HG02588 (cell line): ENCODE results near the gene TMBIM1.
A peak's percentile ranks its signal among the peaks of the same experiment; 100 is the strongest.
"Not testable (repeated sequence)": the region's sequence is repeated elsewhere in the genome, so short reads cannot be mapped to it uniquely, and the experiment has no call there.

Experiments
- ATAC-seq: cut with Tn5 transposase; IDR thresholded peaks from one replicate; pipeline ENCODE4 v1.9.1; 2021; ENCODE audit warnings: mild to moderate bottlenecking, moderate library complexity; ENCODE audit not compliant: unreplicated experiment

Gene TMBIM1

DNA sequence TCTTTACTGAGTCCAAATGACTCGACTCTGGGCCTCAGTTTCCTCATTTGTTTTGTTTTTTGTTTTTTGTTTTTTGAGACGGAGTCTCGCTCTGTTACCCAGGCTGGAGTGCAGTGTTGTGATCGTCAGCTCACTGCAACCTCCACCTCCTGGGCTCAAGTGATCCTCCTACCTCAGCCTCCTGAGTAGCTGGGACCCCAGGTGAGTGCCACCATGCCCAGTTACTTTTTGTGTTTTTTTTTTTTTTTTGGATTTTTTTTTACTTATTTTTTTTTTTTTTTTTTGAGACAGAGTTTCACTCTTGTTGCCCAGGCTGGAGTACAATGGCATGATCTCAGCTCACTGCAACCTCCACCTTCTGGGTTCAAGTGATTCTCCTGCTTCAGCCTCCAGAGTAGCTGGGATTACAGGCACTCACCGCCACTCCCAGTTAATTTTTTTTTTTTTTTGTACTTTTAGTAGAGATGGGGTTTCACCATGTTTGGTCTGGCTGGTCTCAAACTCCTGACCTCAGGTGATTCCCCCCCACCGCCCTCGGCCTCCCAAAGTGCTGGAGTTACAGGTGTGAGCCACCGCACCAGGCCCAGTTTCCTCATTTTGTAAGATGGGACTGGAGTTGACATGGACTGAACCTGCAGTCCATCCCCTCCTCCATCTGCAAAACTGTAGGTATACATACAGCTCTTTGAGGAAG is 18.9 kb downstream of the TMBIM1 start:
- ATAC-seq: not testable (repeated sequence)

DNA sequence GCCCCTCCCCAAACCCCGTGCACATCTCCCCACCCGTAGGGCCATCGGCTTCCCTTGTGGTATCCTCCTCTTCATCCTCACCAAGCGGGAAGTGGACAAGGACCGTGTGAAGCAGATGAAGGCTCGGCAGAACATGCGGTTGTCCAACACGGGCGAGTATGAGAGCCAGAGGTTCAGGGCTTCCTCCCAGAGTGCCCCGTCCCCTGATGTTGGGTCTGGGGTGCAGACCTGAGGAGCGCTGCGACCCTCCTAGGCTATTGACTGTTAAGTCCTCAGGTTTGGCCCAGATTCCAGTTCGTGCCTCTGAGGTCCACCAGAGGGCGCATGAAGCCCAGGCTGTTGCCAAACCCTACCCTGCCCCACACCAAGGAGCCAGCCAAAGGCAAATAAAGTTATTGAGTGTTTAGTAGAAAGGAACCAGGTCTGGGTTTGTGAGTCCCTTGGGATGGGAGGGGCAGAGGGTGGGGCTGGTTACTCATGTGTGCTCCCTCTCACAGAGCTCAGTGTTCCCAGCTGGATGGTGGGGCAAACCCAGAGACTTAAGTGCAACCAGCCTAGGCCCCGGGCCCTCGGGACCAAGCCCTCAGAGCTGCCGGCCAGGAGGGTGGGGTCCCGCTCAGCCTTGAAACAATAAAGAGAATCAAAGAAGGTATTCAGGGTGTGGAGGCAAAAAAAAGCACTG is 19.6 kb downstream of the TMBIM1 start:
- peak; percentile 21 for ATAC-seq

DNA sequence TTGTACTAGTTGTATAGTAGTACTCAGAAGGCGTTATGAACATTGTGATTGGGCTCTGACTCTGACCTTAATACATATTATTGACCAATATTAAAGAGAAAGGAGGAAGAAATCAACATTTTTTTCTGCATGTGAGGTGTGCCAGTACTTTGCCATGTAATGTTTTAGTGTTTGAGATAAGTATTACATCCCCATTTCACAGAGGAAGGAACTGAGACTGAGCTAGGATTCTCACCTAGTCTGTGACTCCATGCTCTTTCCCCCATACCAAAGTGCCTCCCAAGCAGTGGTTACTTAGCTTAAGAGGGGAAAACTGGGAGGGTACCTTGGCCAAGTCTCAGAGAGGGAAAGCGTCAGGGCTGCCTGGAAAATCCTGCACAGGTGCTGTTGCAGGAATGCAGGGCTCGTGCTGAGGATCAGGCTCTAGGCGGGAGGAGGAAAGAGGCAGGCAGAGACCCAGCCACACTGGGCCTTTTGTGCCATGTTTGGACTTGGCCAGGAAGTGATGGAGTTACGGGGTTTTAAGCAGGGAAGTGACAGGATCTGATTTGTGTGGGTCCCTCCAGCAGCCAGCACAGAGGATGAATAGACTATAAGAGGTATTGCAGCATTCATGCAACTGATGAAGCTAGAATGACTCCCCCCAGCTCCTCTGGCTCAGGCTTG is 20.3 kb downstream of the TMBIM1 start:
- ATAC-seq: no peak

DNA sequence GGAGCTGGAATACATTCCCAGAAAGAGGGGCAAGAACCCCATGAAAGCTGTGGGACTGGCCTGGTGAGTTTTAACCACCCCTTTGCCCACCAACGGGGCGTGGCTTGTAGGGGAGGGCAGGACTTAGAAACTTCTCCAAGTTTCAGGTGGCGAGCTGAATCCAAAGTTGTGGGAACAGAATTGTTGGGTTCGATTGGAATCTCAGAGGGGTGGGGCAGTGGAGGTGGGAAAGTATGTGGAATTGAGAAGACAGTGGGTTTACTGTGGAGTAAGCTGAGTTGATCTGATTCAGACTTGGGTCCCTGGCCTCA is 20.9 kb downstream of the TMBIM1 start:
- no peak for ATAC-seq

DNA sequence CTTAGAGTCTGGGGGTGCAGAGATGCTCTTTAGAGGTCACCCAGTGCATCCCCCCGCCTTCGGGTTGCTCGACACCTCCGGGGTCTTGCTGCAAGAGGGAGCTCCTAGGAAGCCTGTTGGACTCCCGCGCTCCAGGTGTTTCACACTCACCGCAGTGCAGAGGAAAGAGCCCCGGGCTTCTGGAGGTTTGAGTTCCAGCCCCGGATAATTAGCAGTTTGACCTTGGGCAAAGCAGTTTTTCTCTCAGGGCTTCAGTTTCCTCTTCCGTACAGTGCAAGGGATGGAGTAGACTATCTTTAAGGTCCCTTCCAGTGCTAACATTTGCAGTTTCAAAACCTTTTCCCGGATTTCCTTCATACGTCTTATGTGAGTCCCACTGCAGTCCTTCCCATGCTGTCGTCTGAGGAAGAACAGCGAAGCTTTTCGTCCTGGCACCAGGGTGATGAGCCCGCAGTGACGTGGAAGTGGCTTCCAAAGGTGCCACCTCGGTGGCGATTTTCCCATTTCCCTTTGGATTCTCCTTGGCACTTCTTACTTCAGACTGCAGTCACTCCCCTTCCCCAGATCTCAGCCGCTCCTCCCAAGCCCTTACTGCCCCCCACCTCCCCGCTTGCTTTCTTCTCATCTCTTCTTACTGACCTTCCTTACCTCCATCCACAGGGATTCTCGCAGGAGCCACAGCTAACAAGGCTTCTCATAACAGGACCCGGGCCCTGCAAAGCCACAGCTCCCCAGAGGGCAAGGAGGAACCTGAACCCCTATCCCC is 21.4 kb downstream of the TMBIM1 start:
- ATAC-seq: no peak

DNA sequence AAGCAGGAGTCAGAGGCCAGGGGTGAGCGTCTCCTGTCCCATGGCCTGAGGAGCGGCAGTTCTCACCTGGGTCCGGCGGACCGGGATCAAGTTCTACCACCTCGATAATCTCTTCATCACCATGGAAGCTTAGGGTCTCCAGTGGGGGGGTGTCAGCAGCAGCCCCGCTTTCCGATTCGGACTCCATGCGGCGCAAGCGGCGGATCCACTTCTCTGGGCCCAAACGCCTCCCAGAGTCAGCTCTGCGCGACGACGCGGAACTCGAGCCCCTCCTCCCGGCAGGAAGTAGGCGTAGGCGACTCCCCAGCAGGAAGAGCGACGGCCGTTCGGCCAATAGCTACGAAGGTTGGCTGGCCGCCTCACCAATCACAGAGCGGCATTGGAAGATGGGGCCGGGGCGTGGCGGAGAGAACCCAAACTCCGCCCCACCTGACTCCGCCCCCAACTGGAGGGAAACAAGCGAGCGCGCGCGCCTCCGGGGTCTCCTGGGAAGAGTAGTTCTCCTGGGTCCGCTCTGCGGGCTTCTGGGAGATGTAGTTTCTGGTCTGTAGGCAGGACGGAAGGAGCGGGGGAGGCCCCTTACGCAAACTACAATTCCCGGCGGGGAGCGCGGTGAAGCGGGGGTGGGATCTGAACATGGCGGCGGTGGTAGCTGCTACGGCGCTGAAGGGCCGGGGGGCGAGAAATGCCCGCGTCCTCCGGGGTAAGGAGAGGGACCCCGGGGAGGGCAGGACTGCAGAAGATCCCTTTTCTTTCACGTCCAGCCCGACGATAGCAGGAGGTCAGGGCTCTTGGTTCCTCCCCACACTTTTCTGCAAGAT is 22.2 kb downstream of the TMBIM1 start, which contains the start of the genes AAMP and PNKD:
AAMP (minus strand) TSS at position 238 of the 821 bp plus-strand sequence; CDS start at position 187, 51 bp downstream.
PNKD (plus strand) TSS at position 620 of the 821 bp plus-strand sequence; CDS start at position 637, 17 bp downstream.
- ATAC-seq: peak; percentile 85

DNA sequence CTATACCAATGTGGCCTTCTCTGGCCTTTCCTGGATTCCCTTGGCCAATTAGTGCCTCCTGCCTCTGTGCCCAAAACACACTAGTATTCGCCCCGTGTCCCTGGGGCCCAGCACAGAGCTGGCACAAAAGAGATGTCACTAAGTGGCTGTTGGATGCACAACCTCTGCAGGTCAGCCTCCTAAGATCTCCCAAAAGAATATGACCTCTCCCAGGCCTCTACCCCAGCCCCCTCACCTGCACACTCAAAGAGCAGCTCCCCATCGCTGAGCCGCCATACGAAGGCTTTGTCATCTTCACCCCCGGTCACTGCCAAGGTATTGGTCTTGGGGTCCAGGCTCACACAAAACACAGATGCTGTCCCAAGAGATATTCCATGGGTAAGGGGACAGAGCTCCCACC is 25.0 kb downstream of the TMBIM1 start:
- ATAC-seq: no peak

DNA sequence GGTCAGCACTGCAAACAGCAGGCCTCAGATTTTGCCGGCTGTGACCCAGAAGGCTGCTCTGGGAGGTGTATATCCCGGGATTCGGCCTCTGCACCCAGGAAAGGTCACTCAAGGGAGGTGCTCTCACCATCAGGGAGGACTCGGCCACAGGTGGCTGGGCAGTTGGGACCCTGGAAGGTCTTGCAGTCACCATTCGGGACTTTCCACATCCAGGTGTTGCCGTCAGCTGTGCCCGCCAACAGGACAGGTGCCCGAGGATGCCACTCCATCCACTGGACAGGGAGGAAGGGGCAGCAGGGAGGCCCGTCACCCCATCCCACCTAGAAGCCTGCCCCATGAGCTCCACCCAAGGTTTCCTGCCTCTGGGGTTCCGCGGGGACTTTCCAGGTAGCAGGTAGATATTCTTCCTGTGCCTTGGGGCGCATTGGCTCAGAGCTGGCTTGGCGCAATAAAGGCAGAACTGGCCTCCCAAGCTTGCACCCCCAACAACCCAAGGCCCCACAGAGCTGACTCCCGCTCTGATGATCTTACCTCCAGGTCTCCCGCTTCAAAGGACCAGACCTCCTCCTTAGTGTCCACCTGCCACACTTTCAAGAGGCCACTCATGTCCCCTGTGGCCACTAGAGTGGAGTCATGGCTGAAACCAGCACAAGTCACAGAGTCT is 25.9 kb downstream of the TMBIM1 start:
- ATAC-seq: no peak

DNA sequence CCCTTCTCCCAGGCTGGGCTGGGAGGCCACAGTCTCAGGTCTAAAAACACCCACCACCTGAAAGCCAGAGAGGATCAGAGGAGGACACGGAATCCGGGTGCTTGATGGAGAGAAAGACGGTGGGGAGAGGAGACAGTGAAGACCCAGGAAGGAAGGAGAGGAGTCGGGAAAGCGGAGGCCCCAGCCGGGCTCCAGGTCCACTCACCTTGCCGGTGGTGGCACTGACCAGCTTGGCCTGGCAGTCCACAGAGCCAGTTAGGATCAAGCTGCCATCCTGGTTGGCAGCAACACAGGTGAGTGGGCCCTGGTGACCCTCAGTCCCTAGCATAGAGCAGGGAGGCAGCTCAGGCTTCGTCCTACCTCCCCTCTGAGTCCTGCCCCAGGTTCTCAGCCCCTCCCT is 26.7 kb downstream of the TMBIM1 start:
- no peak for ATAC-seq

DNA sequence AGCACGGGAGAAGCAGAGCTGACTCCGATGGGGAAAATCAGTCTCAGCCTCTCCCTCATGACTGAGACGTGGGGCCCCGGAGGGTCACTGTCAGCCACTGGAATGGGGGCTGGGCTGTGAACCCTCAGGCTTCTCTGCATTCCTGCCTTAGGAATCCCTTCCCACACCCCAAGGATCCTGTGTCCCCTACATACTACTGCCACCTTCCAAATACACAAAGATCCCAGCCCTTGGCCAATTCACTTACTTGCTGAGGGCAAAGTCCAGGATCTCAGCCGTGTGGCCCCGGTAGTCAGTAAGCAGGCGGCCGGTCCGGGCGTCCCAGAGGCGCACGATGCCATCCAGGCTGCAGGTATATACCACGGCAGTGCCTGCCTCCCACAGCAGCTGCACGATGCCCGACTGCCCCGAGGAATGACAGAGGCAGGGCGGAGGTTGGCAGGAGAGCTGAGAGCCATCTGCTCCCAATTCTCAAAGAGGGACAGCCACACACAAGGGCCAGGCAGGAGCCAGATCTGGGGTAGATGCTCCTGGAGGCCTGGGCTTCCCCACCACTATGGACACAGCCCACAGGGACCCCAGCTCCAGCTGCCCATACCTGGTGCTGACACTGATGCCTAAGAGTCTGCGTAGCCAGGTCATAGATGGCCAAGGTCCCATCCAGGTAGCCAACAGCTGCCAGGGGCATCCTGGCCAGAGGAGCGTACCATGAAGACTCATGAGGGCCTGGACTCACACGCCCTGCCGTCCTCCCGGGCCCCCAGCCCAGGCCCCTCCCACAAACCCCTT is 27.3 kb downstream of the TMBIM1 start:
- ATAC-seq: no peak

DNA sequence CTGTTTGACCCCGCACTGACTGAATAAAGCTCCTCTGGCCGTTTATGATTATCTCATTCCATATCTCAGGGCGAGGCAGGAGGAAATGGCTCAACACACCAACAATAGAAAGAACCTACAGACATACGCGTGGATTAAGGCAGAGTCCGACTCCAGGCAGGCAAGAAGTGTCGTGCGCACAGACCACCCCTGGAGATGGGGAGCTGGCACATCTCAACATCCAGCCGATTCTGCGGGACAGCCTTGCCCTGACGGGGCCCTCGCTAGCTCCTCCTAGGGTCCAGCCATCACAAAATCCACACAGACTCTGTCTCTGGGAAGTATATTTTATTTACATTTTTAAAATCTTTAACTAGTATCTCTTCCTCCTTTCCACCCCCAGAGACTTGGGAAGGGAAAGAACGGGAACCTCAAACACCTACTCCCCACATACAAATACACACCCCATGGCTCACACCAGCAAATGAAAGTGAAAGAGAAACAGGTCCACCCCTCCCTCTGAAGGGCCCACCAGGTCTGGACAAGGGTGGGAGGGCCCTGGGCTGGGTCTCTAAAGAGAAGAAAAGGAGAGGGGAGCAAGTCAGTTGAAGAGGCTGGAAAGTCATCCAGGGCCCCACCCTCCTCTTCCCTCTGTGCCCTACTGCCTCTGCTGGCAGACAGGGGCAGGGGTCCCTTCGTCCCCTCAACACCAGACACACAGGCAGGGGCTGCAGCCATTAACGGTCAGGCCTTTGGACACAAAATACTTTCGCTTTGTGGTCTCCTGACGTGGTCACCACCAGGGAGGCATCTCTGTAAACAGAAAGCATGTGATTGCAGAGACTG is 28.3 kb downstream of the TMBIM1 start:
- no peak for ATAC-seq

DNA sequence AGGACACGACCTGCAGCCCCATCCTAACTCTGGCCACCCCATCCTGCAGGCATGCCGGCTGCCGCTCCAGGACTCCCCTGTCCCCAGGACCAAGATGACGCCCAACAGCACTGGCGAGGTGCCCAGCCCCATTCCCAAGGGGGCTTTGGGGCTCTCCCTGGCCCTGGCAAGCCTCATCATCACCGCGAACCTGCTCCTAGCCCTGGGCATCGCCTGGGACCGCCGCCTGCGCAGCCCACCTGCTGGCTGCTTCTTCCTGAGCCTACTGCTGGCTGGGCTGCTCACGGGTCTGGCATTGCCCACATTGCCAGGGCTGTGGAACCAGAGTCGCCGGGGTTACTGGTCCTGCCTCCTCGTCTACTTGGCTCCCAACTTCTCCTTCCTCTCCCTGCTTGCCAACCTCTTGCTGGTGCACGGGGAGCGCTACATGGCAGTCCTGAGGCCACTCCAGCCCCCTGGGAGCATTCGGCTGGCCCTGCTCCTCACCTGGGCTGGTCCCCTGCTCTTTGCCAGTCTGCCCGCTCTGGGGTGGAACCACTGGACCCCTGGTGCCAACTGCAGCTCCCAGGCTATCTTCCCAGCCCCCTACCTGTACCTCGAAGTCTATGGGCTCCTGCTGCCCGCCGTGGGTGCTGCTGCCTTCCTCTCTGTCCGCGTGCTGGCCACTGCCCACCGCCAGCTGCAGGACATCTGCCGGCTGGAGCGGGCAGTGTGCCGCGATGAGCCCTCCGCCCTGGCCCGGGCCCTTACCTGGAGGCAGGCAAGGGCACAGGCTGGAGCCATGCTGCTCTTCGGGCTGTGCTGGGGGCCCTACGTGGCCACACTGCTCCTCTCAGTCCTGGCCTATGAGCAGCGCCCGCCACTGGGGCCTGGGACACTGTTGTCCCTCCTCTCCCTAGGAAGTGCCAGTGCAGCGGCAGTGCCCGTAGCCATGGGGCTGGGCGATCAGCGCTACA is 29.4 kb downstream of the TMBIM1 start:
- ATAC-seq: no peak

DNA sequence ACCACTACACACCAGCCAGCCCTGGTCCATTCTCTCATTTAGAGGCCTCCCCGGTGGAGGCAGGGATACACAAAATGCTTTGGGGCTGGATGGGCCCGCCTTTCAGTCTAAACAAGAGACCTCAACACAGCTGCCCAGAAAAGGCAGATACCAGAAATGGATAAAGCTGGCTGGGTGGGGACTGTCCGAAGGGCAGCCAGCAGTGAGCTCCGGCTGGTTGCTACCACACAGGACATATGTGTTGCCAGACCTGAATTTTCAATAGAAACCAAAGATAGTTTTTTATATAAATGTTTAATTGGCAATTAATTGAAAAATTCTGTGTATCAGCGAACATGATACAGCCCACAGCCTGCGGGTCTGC is 30.1 kb downstream of the TMBIM1 start:
- no peak for ATAC-seq

DNA sequence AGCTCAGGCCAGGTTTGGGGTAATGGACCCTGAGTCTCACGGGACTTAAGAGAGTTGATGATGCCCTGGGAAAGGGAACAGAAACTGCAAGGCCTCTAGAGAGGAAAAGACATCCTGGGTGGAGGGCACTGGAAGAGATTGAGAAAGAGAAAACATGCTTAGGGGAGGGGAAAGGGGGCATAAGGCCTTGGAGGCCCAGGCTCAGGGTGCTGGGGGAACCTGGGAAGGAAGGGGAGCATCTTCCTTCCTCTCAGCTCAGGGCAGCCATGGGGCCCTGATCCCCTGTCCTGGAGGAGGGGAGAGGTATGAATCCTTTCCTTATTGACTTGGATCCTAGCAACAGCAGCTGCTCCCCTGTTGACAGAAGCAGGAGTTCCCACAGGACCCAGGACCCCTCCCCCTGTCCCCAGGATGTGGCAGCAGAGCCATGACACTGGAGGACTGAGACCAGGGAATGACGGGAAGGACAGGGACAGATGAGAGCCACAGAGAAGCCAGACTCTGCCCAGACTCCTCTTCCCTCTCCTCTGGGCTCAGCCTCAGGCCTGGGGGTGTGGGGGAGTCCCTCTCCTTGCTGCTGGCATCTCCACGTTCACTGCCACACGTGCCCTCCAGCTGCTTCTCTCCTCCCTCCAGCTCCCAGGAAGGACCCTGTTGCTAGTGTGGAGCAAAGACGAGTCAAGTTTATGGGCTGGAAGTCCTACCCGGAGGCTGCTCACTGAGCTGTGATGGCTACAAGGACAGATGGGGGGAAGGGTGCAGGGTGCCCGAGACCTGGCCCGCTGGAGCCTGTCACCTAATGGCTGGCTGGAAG is 30.7 kb downstream of the TMBIM1 start:
- ATAC-seq: no peak

DNA sequence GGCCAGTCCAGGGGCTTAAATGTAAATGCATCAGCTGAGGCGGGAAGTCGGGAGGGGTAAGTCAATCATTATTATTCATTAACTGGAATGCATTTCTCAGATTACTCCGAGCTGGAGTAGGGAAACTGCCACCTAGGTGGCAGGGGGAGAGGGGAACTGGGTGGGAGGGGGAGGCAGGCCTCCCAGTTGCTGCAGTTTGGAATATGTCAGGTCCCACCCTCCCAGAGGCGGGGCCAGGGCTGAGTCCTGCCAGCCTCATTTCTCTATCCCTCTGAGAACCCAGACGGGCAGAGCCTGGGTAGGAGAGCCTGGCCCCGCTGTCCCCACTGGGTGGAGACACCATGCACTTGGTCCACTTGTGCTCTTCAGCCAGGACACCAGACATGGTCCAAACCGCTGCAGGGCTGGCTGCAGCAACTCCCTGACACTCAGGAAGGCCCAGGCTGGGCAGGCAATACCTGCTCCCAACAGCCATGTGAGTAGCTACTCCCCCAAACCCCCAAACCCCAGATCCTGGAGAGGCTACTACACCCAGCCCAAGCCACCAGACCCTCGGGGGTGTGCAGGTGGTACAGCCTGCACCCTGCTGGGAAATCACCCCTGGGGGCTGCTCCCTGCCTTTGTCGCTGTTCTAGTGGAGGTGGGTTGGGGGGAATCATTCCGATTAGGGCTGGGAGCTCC is 31.4 kb downstream of the TMBIM1 start, which contains the start of gene GPBAR1:
GPBAR1 (plus strand) TSS at position 274 of the 681 bp plus-strand sequence. CDS start 1,710 bp downstream, outside the sequence.
- no peak for ATAC-seq

DNA sequence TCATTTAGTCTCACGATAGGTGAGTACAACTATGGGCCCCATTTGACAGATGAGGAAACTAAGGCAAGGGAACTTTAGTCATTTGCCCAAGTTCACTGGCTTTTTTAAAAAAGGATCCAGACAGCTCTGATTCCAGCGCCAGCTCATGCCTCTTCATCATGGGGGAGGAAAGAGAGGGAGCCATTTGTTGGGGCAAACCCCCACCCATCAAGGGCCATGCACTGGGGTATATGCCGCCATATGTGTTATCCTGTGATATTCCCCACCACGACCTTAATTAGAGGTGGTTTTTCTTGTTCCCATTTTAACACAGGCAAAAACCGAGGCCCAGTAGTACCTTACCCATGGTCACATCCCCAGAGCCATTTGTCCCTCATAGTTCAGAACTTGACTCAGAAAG is 32.1 kb downstream of the TMBIM1 start:
- no peak for ATAC-seq
